Fibroblast of peridontal ligament (primary cell): ENCODE results near the gene STYXL1.

Experiments
- DNase-seq: peaks from one replicate; pipeline ENCODE4 v3.0.0-alpha.2; 2010; ENCODE audit errors: extremely low read depth

STYXL1 gene

DNA sequence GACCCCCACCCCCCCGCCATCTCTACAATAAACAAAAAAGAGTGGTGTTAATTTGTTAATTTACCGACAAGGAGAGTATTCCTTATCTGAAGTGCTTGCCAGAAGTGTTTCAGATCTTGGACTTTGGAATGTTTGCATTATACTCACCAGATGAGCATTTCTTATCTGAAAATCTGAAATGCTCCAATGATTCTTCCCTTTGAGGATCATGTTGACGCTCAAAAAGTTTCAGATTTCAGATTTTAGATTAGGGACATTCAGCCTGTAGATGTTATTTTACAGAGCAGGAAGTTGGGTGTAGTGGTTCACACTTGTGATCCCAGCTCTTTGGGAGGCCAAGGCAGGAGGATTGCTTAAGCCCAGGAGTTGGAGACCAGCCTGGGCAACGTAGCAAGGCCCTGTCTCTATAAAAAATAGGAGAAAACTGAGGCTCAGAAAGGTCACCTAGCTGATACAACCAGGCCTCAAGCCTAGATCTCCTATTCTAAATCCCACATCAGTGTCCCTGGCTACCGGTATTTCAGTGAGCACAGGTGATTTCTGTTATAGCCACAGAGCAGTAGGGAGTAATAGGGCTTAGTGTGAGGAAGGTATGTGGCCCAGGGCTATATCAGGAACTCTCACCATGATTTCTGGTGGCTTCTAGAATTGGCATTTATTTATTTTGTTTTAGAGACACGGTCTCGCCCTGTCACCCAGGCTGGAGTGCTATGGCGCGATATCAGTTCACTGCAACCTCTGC lies 88.8 kb downstream of the STYXL1 start:
- DNase-seq, result no peak

DNA sequence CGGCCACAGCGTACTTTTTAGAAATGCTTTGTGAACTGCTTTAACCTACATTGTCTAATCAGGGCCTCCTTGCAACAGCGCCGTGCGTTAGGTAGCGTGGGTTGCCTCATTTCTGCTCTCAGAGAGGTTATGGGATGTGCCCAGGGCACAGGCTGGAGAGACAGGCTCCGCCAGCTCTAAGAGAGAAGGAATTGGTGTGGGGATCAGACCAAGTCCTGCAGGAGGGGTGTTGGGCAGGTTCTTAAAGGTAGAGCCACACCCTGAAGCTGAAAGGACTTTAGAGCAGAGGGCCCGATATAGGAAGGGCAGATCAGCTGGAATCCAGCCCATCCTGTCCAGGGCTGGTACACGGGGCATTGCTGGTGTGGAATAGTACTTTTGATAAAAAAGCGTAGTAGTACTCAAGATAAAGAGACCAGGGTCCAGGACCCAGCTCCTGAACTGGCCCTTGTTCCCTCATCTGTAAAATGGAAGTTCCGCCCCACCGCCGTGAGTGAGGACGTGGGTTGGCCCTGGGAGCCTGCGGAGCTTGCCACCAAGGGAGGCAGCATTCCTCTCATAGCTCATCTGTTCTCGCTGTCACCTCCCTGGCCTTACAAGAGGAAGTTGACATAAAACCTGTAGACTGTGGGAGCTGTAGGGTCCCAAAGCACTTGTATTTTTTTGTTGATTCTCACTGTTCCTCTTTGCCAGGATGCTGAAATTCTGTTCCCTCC lies 90.6 kb downstream of the STYXL1 start:
- DNase-seq, result no peak

DNA sequence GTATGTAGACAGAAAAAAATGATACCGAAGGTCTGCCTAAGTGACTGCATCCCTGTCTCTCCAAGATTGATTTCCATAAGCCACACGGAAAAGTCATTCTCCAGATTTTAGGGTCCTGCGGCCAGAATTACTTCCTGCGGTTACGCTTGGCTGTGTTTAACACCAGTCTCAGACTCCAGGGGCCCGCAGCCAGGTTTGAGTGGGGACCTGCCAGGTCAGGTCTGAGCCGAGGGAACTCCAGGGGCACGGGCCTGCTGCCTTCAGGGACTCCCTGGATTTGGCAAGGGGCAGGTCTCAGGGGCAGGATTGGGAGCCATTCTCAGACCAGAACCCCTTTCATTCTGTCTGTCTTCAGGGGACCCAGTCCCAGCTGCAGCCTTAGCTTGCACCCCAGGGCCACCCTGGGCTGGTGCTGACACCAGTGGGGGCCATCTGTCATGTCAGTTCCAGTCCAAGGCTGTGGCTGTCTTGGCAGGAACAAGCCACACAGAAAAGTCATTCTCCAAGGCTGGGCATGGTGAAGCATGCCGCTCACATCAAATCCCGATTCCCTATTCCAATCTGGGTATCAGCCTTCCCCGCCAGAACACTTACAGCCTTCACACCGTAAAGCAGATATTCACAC lies 92.4 kb downstream of the STYXL1 start:
- DNase-seq, result no peak

DNA sequence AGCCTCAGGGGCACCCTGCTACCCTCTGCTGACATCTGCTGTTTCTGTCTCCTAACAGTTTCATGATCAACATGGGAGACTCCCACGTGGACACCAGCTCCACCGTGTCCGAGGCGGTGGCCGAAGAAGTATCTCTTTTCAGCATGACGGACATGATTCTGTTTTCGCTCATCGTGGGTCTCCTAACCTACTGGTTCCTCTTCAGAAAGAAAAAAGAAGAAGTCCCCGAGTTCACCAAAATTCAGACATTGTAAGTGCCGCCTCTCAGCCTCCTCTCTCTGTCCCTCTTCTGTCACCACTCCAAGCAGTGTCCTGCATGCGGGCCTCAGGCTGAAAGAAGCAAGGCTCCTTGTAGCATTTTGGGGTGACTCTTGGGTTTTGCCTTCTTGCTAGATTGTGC lies 93.9 kb downstream of the STYXL1 start:
- DNase-seq, result no peak

DNA sequence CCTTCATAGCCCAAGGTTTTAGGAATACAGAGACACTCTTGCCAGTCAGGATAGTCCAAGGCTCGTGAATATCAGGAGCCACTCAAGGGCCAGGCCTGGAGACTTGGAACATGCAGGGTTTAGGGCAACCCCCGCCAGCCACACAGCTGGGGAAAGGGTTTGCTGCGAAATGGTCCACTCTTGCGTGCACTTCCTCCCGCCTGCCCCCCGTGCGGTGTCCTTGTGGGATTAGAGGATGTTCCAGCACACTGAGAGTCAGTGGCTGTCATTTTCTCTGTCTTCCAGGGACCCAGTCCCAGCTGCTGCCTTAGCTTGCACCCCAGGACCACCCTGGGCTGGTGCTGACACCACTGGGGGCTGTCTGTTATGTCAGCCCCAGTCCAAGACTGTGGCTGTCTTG lies 94.4 kb downstream of the STYXL1 start:
- DNase-seq, result no peak

DNA sequence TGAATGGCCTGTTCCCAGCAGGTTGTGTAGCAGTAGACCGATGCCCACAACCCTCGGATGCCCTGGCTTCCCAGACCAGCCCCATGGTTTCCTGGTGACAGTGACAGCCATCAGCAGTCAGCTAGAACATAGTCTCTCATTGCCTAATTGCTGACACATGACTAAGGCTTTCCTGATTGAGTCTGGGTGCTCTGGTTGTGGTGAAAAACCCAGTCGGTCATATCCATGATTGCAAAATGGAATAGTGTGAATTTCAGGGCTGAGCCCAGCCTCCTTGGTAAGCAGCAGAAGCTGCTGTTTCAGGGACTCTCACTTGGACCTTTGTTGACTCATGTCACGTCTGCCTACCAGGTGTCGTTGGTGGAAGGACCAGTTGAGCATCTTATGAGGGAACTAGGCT lies 96.3 kb downstream of the STYXL1 start:
- peak; percentile 76 for DNase-seq

DNA sequence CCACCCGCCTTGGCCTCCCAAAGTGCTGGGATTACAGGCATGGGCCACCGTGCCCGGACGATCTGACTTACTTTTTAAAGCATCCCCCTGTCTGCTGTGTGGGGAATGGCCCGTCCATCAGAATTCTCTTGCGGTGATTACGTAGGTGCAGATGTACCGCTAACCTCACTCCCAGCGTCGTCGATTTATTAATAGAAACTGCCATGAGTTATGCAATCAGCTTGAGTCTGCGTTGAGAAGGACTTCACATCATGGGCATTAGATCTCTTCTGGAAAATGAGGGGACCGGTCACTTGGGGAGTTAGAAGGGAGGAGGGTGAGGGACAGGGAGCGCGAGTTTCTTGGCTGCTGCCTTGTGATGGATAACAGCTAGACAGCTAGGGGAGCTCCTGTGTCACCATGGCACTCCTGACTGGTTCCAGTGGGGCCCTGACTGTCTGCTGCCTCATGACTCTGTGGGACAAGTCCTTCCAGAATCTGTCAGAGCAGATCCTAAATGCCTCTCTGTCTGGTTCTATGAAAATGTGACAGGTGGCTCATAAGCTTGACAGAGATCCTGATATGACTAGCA lies 97.6 kb downstream of the STYXL1 start:
- no peak for DNase-seq

DNA sequence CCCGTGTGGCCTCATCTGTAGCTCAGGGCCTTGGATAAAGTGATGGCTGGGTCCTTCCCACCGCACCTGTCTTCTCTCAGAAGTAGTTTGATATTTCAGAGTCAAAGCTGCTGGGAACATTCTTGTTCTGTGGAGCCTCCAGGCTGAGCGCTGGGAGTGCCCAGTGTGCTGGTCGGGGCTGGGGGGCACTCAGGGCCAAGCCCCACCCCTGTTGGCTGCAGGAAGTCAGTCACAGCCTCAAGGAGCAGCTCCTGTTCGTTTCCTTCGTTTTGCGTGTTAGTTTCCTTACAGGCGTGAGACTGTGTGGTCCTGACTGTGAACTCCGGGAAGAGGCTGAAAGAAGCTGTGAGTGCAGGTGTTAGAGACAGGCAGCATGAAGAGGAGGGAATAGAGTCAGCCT lies 99.6 kb downstream of the STYXL1 start:
- DNase-seq, result no peak
